Stimulated activated CD8-positive, alpha-beta memory T cell treated with anti-CD3 and anti-CD28 coated beads, Interleukin-15, amount 100 ng/mL, for 24 hours (primary cell): Measurements from ENCODE around the gene CAPN15.

ENCODE experiments used
- DNase-seq: peaks from one replicate; pipeline ENCODE4 v3.0.0-alpha.2; 2020; ENCODE audit warnings: low read depth

The CAPN15 gene

DNA sequence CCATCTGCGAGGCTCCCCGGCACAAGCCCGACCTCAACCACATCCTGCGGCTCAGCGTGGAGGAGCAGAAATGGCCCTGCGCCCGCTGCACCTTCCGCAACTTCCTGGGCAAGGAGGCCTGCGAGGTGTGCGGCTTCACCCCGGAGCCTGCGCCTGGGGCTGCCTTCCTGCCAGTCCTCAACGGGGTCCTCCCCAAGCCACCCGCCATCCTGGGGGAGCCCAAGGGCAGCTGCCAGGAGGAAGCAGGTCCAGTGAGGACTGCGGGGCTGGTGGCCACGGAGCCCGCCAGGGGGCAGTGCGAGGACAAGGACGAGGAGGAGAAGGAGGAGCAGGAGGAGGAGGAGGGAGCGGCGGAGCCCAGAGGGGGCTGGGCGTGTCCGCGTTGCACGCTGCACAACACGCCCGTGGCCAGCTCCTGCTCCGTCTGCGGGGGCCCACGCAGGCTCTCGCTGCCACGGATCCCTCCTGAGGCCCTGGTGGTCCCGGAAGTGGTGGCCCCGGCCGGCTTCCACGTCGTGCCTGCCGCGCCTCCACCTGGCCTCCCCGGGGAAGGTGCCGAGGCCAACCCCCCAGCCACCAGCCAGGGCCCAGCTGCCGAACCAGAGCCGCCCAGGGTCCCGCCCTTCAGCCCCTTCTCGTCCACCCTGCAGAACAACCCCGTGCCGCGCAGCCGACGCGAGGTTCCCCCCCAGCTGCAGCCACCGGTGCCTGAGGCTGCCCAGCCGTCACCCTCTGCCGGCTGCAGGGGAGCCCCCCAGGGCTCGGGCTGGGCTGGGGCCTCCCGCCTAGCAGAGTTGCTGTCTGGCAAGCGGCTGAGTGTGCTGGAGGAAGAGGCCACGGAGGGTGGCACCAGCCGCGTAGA, 19.6 kb downstream of the CAPN15 start:
- no peak for DNase-seq

DNA sequence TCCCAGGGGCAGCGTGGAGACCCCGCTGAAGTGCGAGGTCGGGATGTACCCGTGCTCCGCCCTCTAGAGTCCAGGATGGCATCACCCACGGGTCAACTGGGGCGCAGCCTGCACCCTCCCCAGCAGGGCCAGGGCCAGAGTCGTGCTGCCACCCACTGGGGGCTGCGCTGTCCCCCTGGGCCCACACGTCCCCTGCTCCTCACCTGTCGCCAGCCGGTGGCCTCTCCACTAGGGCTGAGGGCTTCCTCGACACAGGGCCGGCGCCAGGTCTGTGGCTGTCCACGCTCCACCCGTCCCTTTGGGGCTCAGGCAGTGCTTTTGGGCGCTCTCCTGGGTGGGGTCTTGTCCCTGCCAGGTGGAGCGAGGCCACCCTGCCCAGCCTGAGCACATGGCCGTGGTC, 21.1 kb downstream of the CAPN15 start:
- no peak for DNase-seq

DNA sequence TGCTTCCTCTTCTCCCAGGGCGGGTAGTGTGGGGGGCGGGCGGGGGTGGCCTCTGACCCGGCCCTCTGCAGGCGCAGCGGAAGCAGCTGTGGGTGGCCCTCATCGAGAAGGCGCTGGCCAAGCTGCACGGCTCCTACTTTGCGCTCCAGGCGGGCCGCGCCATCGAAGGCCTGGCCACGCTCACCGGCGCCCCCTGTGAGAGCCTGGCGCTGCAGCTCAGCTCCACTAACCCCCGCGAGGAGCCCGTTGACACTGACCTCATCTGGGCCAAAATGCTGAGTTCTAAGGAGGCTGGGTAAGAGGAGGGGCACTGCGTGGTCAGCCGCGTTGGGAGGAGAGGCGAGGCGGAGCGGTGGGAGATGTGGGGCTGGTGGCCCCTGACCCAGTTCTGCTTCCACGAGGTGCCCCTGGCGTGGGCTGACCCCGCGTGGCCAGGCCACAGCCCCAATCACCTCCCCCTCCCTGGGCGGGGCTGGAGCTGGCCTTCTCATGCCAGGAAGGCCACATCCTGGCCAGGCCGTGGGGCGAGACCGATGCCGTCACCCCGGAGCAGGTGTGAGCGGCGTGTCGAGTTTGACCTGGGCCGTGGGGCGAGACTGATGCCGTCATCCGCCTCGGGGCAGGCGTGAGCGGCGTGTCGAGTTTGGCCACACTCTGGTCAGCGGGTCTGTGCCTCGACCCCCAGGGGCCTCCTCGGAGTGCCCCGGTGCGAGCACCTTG, 22.2 kb downstream of the CAPN15 start:
- DNase-seq: no peak

DNA sequence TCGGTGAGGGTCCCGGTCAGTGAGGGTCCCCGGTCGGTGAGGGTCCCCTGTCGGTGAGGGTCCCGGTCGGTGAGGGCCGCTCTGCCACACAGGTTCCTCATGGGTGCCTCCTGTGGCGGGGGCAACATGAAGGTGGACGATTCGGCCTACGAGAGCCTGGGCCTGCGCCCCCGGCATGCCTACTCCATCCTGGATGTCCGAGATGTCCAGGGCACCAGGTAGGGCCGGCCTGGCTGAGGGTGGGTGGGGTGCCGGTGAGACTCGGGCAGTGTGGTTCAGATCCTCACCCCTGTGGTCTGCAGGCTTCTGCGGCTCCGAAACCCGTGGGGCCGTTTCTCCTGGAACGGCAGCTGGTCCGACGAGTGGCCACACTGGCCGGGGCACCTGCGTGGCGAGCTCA, 23.7 kb downstream of the CAPN15 start:
- DNase-seq: no peak

DNA sequence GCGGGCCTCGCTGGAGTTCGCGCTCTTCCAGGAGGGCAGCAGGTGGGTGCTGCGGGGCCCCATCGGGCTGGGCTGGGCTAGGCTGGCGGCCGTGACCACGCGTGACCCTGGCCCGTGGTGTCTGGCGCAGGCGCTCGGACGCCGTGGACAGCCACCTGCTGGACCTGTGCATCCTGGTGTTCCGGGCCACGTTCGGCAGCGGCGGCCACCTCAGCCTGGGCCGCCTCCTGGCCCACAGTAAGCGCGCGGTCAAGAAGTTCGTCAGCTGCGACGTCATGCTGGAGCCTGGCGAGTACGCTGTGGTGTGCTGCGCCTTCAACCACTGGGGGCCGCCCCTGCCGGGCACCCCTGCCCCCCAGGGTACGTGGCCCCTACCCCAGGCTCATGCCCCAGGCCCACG, 24.7 kb downstream of the CAPN15 start:
- DNase-seq: no peak

DNA sequence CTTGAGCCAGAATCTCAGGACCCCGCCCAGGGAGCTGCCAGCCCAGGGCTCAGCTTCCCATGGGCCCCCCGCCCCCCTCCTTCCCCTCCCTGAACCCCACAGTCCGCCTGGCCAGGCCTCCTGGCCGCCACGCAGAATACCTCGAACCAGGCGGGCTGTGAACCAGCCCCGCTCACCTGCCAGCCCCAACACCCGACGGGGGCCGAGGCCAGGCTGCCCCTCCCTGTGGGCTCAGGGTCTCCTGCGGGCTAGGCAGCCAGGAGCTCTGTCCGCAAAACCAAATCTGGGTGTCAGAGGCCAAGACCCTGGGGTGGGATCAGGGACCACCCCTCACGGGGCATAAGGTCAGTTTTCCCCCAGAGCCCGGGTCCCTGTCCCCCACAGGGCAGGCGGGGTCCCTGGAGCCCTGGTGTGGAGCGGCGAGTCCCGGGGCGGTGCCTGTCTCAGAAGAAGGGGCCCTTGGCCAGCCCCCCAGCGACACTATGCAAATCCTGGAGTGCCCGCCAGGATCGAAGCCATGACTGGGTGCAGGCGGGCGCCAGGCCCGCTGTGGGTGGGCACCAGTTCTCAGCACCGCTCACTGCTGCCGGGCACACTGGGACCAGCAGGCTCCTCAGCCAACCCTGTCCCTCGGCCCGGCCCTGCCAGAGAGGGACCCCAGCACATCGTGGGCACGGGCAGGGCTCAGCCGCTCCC, 26.2 kb downstream of the CAPN15 start:
- no peak for DNase-seq

DNA sequence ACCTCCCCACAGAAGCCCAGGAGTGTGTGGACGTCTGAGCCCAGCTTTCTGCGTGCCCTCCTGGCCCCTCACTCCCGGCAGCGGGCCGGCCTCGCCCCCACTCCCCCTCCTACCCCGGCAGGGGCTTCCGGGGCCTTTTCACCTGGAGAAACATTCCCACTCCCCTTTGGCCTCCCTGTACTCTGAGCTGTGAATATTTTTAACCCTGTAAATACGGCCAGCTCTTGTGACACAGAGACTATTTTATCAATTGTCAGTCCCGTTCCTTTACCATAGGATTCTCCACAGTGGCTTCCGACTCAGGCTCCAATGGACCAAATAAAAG, 26.7 kb downstream of the CAPN15 start:
- DNase-seq: no peak

DNA sequence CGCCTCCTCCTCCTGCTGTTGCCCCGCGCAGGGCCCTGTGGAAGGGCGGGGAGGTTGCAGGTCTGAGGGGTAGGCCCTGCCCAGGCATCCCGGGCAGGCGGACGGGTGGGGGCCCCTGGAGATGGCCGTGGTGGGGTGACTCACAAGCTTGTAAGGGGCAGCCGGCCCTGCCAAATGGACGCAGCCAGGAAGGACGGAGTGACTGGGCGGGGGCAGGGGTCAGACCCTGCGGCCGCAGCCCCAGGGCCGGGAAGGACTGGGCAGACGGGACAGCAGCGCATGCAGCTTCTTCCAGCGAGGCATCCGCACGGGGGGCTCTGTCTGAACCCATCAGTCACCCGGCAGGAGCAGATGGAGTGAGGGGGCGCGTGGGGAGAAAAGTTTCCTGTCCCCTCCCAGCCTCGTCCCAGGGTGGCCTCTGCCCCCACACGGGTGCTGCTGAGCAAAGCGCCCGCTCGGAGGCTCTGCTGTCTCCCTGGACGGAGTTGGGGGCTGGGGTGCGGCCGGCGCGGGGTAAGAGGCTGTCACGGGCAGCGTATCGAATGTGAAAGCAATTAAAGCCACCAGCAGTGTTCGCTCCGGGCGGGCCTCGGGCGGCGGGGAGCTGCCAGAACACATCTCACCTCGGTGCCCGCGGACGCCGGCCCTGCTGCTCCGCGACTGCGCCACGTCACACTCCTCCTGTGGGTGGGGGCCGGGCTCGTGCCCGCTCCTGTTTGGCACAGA, 27.3 kb downstream of the CAPN15 start:
- DNase-seq: no peak

DNA sequence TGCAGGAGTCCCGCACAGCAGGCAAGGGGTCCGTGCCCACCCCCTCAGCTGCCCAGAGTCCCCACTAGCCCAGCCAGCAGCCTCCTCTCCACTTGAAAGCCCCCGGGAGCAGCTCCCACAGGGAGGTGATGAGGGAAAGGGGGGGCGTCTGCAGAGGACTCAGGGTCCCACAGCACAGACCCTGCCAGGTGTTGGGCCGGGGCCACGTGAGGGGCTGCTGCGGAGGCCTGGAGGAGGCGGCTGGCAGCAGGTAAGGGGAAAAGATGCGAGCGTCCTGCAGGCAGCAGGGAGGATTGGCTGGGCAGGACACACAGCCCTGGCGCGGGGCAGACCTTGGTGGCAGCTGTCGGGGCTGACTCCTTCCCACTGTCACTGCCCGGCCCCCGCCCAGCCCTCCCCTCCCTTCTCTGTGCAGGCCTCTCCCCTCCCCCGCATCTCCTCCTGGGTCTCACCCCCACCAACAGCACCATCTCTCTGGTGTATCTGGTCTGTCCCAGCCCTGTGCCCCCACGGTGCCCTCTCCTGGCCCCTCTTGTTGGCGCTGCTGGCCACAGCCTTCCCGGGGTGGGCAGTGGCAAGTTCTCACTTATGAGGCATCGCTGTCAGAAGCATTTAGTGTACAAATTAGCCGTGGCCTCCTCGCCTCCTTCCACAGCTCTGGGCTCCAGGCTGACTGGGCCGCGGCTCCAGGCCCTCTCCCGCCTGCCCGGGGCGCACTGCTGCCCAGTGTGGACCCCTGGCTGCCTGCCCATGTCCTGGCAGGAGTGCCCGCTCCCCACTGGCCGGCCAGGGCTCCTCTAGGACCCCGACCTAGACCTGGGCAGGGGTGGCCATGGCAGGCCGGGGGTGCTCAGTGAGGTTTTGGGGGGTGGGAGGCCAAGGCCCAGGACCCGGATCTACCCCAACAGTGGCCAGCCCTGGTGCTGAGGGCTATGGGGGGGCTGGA, 28.3 kb downstream of the CAPN15 start:
- DNase-seq: no peak

DNA sequence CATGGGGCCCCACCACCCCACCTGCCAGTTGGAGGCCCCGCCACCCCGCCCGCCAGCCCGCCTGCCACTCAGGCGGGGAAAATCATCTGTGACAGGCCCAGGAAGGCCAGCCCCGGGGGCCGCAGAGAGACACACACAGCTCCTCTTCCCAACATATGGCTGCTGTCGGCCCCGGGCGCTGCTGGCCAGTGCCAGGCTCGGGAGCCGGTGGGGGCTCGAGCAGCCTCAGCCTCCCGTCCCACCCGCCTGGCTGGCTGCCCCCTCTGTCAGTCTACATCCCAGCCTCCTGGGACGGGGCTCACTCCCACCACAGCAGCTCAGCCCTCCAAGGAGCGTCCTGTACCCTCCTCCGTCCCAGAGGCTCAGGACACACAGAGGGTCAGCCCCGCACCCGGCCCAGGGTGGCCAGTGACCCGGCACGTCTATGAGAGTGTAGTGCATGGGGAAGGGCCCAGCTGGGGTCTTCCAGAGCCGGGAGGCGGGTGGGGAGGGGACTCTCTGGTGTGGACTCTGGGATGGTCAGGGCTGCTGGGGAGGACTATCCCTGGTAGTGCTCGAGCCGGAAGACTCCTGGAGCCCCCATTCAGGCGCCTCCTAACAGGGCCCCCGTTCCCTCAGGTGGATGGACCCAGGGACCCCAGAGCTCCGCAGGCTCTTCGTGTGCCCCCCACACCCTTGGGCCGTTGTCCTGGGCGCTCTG, 29.1 kb downstream of the CAPN15 start:
- DNase-seq: no peak

DNA sequence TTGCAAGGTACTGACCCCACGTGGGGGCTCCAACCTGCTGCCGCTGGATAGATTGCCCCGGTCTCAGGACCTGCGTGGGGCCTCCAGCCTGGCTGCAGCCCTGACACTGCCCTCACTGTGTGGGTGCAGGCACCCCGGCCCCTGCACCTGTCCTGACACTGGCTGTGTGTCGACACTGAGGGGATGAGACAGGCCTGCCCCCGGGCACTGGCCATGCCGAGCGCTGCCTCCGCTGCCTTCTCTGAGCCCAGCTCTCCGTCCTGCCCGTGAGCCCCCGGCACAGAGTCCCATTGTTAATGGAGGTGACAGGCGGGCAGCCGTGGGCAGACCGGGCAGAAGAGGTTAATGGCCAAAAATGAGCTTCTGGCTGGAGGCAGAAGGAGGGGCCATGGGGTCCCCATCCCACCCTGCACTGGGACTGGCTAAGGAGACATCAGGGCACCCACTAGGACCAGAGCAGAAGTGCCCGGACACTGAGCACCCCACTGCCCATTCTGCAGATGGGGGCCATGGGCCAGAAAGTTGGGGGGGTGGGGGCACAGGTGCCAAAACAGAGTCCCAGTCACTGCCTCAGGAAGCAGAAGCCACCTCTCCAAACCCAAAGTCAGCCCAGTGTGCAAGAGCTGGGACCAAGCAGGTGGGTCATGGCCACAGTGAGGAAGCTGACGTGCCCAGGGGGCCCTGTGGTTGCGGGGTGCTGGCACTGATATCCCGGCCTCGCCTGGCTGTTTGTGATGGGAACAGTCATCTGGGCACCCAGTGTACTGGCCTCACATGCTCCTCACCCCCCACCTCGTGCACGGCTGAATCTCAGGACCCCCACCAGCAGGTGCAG, 30.2 kb downstream of the CAPN15 start:
- DNase-seq: no peak

DNA sequence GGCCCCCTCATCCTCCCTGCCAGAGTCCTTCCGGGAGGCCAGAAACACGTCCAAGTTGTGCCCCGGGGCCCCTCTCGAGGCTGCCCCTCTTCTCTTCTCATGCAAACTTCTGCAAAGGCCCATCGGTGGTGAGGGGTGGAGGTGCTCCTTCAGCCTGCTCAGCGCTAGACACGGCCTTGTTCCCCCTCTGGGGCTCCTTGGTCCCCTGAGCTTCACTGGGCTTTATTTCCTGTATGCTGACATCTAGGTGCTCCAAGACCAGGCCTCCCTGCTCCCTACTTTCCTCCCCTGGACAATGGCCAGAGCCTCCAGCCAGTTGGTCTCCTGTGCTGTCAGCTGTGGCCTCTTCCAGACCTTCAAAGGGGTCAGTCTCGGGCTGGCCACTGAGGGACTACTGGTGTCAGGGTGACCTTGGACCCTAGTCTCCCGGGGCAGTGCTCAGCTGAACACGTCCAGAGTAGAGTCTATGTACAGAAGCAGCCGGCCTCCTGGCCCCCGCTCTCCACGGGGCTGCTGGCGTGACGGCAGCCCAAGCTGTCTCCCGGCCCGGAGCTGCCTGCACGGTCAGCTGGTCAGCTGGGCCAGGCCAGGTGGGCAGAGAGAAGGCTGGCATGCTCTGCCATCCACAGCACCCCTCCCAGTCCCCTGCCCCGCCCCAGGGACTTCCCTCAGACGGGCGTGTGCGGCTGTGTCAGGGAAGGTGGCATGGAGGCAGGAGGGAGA, 30.9 kb downstream of the CAPN15 start:
- no peak for DNase-seq

DNA sequence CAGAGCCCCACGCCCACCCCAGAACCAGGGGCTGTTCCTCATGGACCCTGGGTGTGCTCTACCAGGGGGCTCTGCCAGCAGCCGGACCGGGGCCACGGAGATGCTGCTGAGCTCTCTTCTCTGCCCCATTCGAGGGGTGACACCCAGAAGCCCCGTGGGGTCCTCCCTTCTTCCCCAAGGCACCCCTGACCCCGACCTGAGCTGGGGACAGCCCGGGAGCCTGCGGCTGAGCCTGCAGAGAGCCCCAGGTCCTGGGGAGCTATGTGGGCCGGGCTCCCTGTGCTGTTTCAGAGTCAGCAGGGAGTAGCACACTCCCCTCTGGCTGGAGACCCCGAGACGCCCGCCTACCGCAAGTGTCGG, 31.5 kb downstream of the CAPN15 start:
- no peak for DNase-seq

DNA sequence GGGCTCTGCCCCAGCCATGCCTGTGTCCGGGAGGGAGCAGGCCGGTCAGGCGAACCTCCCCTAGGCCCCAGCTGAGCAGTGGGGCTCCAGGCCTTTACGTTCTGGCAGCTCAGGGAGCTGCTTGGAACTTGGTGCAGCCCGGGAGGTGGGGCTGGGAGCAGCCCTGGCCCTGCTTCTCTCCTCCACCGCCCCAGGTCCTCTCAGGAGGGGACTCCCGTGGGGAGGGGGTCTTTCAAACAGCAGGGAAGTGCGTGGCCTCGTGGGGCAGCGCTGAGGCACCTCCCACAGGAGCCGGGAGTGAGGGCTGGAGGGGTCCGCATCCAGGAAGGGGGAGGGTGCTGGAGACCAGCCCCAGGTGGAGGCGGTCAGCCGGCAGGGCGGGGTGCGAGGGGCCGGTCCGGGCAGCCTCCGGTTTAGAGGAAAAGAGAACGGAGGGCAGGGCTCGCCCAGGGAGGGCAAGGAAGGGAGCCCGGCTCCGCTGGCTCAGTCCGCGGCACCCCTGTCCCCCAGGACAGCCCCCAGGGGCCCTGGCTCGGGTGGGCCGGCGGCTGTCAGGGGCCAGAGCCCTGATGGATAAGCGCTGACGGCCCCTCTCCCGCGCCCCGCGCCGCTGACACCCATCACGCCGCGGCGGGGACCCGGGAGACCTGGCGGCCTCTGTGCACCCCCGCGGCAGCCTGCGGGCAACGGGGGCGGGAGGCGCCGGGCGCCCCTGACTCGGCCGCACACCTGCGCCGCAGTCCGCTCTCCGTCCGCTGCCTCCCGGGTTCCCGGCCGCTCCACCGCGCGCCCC, 32.1 kb downstream of the CAPN15 start:
- no peak for DNase-seq

DNA sequence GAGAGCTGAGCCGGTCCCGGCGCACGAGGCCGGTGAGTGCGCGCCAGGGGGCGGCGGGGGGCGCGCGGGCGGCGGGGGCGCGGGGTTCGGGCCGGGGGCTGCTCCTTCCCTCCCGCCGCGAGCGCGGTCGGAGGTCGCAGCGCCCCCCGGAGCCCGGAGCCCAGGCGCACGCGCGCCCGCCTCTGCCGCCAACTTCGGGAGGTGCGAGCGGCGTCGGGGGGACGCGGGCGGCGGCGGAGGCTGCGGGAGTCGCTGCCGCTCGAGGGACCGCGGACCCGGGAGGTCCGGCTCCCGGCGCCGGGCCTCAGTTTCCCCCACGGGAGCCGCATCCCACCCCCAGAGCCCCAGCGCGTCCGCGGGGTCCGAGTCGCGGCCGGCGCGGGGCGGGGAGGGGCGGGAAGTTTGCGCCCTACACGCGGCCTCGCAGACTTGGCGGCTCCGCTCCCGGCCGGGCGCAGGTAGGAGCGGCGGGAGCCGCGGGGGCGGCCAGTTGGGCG, 32.7 kb downstream of the CAPN15 start, which contains the start of gene PRR35:
TSS of gene PRR35 (plus strand) at position 191 of the 497 bp plus-strand sequence. CDS start 2,901 bp downstream, outside the sequence.
- no peak for DNase-seq

DNA sequence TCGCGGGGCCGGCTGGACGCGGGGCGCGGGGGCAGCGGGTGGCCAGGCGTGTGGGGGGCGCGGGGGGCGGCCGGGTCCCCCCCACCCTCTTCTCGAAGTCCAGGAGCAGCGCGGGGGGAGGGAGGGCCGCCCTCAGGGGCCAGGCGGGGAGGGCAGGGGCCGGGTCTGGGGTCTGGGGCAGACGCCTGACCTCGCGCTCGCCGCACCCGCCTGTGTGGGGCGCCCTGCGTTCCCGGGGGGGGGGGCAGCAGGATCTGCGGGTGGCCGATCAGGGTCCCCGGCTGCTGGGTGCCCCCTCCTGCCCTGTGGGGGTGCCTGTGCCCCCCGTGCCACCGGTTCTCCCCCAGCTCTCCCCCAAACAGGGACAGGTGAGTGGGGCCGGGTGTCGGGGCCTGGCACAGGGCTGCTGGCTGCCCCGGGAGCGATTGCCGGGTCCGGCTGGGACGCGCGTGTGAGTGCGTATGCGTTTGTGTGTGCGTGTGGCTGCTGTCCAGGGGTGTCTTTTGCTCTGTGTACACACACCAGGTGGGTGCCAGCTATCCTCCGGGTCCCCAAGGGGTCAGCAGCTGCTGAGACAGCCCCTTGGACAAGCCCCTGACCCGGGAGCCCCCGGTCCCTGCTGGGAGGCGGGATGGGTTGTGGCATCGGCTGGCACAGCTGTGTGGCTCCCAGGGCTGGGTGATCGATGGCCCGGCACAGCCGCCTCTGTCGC, 33.3 kb downstream of the CAPN15 start:
- no peak for DNase-seq

DNA sequence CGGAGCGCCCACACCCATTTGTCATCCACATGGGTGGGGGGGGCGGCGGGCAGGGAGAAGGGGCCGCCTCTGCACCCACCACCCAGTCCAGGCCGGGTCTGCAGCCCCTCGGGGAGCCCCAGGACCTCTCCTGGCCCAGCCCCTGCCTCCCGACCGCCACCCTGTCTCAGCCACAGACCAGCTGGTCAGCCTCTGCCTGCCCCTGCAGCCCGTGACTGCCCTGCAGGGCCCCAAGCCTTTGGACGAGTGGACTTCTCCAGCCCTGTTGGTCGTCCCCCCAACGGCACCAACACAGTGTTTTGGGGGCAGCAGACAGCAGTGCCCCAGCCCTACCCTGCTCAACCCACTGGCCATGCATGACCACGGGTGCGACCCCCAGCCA, 33.9 kb downstream of the CAPN15 start:
- no peak for DNase-seq
